GM12892 (cell line): ENCODE data around the gene PNMA1.

Source experiments
- DNase-seq: peaks from one replicate; pipeline ENCODE4 v3.0.0; 2011; ENCODE audit not compliant: insufficient read length
- FAIRE-seq: peaks from 2 replicates; lab custom pipeline; 2011; peaks lifted over from hg19 to GRCh38; lab: Jason Lieb, UNC
- POLR2A ChIP-seq: IDR thresholded peaks from 2 replicates; pipeline ENCODE4 v1.6.1; 2011; ENCODE audit warnings: low read depth, low read length, control low read depth
- POLR2AphosphoS5 ChIP-seq: IDR thresholded peaks from 2 replicates; pipeline ENCODE4 v1.6.1; 2011; ENCODE audit warnings: low read depth, low read length, control low read depth
- TAF1 ChIP-seq: IDR thresholded peaks from 2 replicates; pipeline ENCODE4 v1.6.1; 2011; ENCODE audit warnings: low read depth, mild to moderate bottlenecking, control low read depth, low read length, borderline replicate concordance

PNMA1 gene

DNA sequence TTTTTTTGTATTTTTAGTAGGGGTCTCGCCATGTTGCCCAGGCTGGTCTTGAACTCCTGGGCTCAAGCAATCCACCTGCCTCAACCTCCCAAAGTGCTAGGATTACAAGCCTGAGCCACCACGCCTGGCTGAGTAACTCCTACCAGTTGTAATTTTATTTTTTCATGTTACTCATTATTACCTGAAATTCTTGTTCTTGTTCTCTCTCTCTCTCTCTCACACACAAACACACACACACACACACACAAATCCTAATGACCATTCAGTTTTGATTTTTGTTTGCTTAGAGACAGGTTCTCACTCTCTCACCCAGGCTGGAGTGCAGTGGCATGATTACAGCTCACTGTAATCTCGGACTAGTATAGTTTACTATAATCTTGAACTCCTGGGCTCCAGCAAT is 39.2 kb downstream of the PNMA1 start:
- TF ChIP-seq TAF1 (no peak), POLR2A (no peak), POLR2AphosphoS5 (no peak)
- no peak for DNase-seq
- no peak for FAIRE-seq

DNA sequence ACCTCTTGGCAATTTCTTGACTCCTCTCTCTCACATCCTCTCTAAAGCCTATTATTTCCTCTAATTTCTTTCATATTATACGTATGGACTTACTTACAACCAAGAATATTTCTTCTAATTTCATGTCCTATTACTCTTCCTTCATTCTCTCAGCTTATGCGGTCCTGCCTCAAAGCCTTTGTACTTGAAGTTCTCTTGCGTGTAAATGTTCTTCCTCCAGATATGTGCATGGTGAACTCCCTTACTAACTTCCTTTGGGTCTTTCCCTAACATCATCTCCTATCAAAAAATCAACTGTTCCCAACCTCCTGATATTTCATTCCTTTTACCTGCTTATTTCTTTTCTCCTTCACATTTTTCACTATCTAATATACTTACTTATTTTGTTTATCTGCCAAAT is 46.3 kb downstream of the PNMA1 start:
- no peak for DNase-seq
- FAIRE-seq, result no peak
- TF ChIP-seq POLR2A (no peak), POLR2AphosphoS5 (no peak), TAF1 (no peak)

DNA sequence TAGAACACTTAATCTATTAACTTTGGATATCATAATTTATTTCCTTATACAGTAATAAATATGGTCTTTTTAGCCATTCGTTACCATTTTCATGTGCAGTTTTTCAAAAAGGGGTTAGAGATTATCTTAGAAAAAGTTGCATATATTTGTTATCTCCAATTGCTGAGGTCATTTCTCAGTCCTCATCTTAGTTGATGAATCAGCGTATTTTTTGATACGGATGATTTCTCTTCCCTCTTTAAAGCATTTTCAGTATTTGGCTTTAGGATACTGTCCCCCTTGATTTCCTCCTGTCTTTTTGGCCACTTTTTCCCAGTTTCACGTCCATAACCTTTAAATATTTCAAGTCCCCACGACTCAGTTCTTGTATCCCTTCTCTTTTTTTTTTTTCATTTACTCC is 47.6 kb downstream of the PNMA1 start:
- DNase-seq (no peak), FAIRE-seq (no peak)
- TF ChIP-seq POLR2AphosphoS5, result no peak
- TF ChIP-seq TAF1, result no peak
- TF ChIP-seq POLR2A, result no peak

DNA sequence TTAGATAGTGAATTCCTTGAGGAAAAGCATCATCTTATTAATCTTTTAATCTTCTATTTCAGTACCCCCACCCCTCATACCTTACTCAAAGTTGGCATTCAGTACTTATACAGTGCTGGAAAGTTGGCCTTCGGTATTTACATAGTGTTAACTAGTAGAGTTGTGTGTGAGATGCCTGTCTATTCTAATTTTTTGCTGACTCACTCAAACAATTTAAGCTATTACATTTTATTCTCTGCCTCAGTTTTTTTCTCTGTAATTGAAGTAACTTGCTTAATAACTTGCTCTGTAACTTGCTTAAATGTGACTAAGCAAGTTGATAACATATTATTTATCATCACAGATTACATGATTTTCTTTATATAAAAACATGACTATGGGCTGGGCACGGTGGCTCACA is 49.1 kb downstream of the PNMA1 start:
- no peak for DNase-seq
- no peak for FAIRE-seq
- TF ChIP-seq POLR2A, result no peak
- no peak for TF ChIP-seq TAF1
- no peak for TF ChIP-seq POLR2AphosphoS5

DNA sequence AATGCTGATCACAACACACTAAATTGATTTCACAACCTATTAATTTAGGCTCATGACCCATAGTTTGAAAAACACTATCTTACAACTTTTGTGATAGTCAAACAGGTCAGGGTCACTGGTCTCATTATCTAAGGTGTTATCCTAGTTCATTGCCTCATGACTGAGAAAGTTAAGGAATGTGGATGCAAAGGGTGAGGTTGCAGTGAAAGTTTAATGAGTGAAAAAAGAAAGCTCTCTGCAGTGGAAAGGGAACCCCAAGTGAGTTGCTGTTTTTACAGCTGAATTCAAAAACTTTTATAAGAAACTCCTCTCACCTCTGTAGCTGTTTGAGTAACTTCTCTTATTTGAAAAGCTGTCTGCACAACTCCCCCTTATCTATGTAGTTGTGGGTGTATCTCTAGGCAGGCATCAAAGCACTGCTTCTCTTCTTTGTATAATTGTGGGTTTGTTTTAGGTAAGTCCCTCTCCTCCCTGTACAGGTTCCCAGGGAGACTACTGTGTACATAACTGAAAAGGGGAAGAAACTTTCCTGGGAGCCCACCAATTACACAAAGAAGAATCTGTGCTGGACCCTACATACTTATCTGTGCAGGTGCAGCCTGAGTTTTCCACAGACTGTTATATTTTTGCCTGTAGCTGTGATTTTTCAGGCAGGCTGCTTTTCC is 50.5 kb downstream of the PNMA1 start:
- no peak for TF ChIP-seq TAF1
- TF ChIP-seq POLR2A, result no peak
- peak; percentile 63 for FAIRE-seq
- DNase-seq, result no peak

DNA sequence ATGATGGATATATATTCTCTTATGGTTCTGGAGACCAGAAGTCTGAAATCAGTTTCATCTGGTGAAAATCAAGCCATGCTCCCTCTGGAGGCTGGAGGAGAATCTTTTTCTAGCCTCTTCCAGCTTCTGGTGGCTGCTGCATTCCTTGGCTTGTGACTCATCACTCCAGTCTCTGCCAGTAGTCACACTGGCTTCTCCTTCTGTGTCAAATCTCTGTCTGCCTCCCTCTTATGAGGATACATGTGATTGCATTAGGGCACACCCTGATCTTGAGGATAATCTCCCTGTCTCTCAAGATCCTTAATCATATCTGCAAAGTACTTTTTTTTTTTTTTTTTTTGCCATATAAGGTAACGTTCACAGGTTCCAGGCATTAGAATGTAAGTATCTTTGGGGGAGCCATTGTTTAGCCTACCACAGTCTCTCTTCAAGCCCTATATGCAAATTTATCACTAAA is 51.7 kb downstream of the PNMA1 start:
- TF ChIP-seq POLR2A (no peak), POLR2AphosphoS5 (no peak)
- FAIRE-seq (no peak), DNase-seq (no peak)

DNA sequence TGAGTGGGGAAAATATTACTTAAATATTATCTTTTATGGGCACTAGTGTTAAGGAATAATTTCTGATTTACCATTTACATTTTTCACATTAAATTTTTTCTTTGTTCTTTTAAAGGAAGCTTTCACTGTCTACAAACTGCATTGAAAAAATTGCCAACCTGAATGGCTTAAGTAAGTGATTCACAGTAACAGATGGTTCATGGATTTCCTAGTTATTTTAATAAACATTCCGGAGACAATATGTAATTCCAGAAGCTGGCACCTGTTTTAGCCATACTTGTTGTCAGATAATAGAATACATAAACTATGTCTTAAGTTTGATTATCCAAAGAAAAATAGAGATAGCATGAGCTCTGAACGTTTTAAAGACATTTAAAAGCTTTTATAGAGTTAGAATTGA is 52.3 kb downstream of the PNMA1 start:
- FAIRE-seq, result no peak
- no peak for DNase-seq
- TF ChIP-seq POLR2A, result no peak
- TF ChIP-seq POLR2AphosphoS5, result no peak
- no peak for TF ChIP-seq TAF1
